ENCODE data around the gene TNFRSF8.

The TNFRSF8 gene

GRCh38 chr1:12178511-12178910, 115.4 kb downstream of the TNFRSF8 start:
- DNase-seq: no peak

- DNase-seq: peak; percentile 87
Measured at GRCh38 chr1:12179111-12179519, 116.0 kb downstream of the TNFRSF8 start.

GRCh38 chr1:12179676-12180075, 116.6 kb downstream of the TNFRSF8 start:
- no peak for DNase-seq

- no peak for DNase-seq
Measured at GRCh38 chr1:12180315-12180714, 117.2 kb downstream of the TNFRSF8 start.

- no peak for DNase-seq
Measured at GRCh38 chr1:12180903-12181302, 117.8 kb downstream of the TNFRSF8 start.

- DNase-seq: no peak
Measured at GRCh38 chr1:12181568-12181967, 118.5 kb downstream of the TNFRSF8 start.

GRCh38 chr1:12182410-12182984, 119.4 kb downstream of the TNFRSF8 start:
- DNase-seq: no peak

GRCh38 chr1:12183095-12183794, 120.1 kb downstream of the TNFRSF8 start:
- DNase-seq: no peak

GRCh38 chr1:12184008-12184681, 121.0 kb downstream of the TNFRSF8 start:
- DNase-seq: no peak

GRCh38 chr1:12185036-12185917, 122.2 kb downstream of the TNFRSF8 start:
- DNase-seq: no peak

- DNase-seq: no peak
Measured at GRCh38 chr1:12185918-12186678, 123.0 kb downstream of the TNFRSF8 start.

GRCh38 chr1:12186679-12186985, 123.5 kb downstream of the TNFRSF8 start:
- DNase-seq: no peak

GRCh38 chr1:12188115-12188514, 125.0 kb downstream of the TNFRSF8 start:
- no peak for DNase-seq

GRCh38 chr1:12188657-12189327, 125.7 kb downstream of the TNFRSF8 start:
- DNase-seq: no peak

GRCh38 chr1:12189328-12189682, 126.2 kb downstream of the TNFRSF8 start:
- no peak for DNase-seq

GRCh38 chr1:12191242-12192032, 128.3 kb downstream of the TNFRSF8 start:
- DNase-seq: no peak
